Tibial artery (tissue), 4 donors: Measurements from ENCODE around the gene OR2H1.

Source experiments
- DNase-seq, 2 donors: peaks; one replicate each; pipeline ENCODE4 v3.0.0-alpha.2; 2019
- H3K27ac ChIP-seq, 2 donors: fragments of 200-600 bp; sonication (generic) in 1 of 2; 1 replicate in 1 of 2; 2 replicates in 1 of 2; pipeline ENCODE4 v1.5.1; 2018 to 2019; ENCODE audit warnings: mild to moderate bottlenecking in 1 of 2
- H3K27me3 ChIP-seq, 2 donors: fragments of 200-600 bp; sonication (generic) in 1 of 2; one replicate each; pipeline versions ENCODE4 v1.5.1 to v1.6.0; 2016 to 2019
- H3K36me3 ChIP-seq, 3 donors: fragments of 200-600 bp; sonication (generic) in 2 of 3; one replicate each; pipeline ENCODE4 v1.5.1; 2016 to 2019; ENCODE audit warnings: mild to moderate bottlenecking in 2 of 3
- H3K4me1 ChIP-seq, 4 donors: fragments of 200-600 bp; sonication (generic) in 2 of 4; 1 replicate in 3 of 4; 2 replicates in 1 of 4; pipeline ENCODE4 v1.5.1; 2016 to 2019
- H3K4me3 ChIP-seq, 2 donors: fragments of 200-600 bp; sonication (generic) in 1 of 2; 1 replicate in 1 of 2; 2 replicates in 1 of 2; pipeline ENCODE4 v1.5.1; 2018 to 2019; ENCODE audit warnings: mild to moderate bottlenecking in 2 of 2
- H3K9me3 ChIP-seq, 3 donors: fragments of 200-600 bp; sonication (generic) in 1 of 3; one replicate each; pipeline ENCODE4 v1.5.1; 2016 to 2019
- CTCF ChIP-seq, 2 experiments: fragments of 200-600 bp in 1 of 2; fragments of 450-650 bp in 1 of 2; IDR thresholded peaks; one replicate each; pipeline ENCODE4 v1.5.1; 2017 to 2019; ENCODE audit warnings: antibody characterized with exemption in 2 of 2, mild to moderate bottlenecking in 1 of 2, moderate library complexity in 1 of 2
- intact Hi-C: fragments of 100-400 bp; cut with DNase I; formaldehyde crosslinking; loops from one replicate; pipeline ENCODE4 v1.15.0; 2023; ENCODE audit warnings: low total_unique reads

Gene OR2H1

GRCh38 chr6:29510746-29511300 lies 53.9 kb downstream of the OR2H1 start:
- intact Hi-C loops: no loop called here

More at GRCh38 chr6:29510746-29511300, 53.9 kb downstream of the OR2H1 start:
- Histone ChIP-seq H3K4me1 (no peaks in the 10 kb centered on the region), H3K27ac (no peak overlapping the region), H3K36me3 (no peaks in the 10 kb centered on the region), H3K27me3 (peaks cover 0 to 7% of the 10 kb centered on the region in 2 donors), H3K4me3 (no peak overlapping the region), H3K9me3 (no peaks in the 10 kb centered on the region)
- TF ChIP-seq CTCF (IDR thresholded peaks at IDR 0.05): no peak
- no peak for DNase-seq
